ENCODE results near the gene LRRC2. TPM values are rescaled to one million over a fixed set of nuclear protein-coding genes. Genes with fewer than 3 reads are reported as not detected.

The LRRC2 gene
- total and polyA plus RNA-seq, 7 experiments from 2014 or later = 0.10 to 0.48 (median 0.32) TPM; not detected in 2

DNA sequence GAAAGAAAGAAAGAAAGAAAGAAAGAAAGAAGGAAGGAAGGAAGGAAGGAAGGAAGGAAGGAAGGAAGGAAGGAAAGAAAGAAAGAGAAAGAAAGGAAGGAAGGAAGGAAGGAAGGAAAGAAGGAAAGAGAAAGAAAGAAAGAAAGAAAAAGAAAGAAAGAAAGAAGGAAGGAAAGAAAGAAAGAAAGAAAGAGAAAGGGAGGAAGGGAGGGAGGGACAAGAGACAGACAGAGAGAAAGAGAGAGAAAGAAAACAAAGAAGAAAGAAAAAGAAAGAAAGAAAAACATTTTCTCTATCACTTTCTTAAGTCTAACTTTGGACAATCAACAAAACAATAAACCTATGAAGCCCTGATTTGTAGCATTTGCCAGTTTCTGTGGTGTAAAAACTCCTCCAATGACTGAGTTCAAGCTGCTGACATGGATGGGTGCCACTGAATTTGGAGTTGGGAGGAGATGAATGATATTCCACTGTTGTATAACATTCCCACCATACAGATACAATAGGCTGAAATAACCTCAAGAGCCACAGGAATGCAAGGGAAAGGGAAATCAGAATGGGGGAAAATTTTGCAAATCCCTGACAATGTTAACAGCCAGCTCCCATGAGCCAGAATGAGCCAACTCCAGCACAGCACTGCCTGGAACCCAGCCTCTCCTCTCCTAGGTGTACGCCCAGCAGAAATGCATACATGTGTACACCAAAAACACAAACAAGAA lies 83.3 kb downstream of the LRRC2 start:
- H3K36me3 ChIP-seq (ENCODE audit: control insufficient read depth in 2 of 3, insufficient read depth in 3 of 3, low read length in 3 of 3) = no peaks in the 10 kb centered on the region
- ATAC-seq (no peak), DNase-seq (no peak)
- Mint-ChIP-seq H3K36me3 (no peaks in the 10 kb centered on the region), H3K27me3 (peaks cover 0 to 51% (median 8%) of the 10 kb centered on the region in 5 donors), H3K4me3 (no peak overlapping the region), H3K9me3 (no peaks in the 10 kb centered on the region), H3K27ac (no peak overlapping the region), H3K4me1 (peaks cover 0 to 3% (median 0%) of the 10 kb centered on the region in 7 donors)
- POLR2A ChIA-PET = no interaction called here
- no peaks in the 10 kb centered on the region for H3K4me1 ChIP-seq (ENCODE audit: control insufficient read depth in 2 of 2, insufficient read depth in 2 of 2, low read length in 2 of 2)
- no peak overlapping the region for H3K27ac ChIP-seq (ENCODE audit: low read depth, low read length)
- no peak overlapping the region for H3K4me3 ChIP-seq (ENCODE audit: low read length)
- intact Hi-C loops (cut with micrococcal nuclease) = no loop called here
- H3K27me3 ChIP-seq (ENCODE audit: control insufficient read depth in 2 of 2, insufficient read depth in 2 of 2, low read length in 2 of 2) = no peaks in the 10 kb centered on the region
- CTCF ChIA-PET = interaction anchor here (2.2 to 7.6 kb wide), 2 partner anchors 77 to 146 kb away, joined by 8 to 197 read pairs; no protein-coding TSS in a partner anchor
- H3K9me3 ChIP-seq (ENCODE audit: control insufficient read depth in 2 of 3, low read length in 3 of 3) = no peaks in the 10 kb centered on the region

DNA sequence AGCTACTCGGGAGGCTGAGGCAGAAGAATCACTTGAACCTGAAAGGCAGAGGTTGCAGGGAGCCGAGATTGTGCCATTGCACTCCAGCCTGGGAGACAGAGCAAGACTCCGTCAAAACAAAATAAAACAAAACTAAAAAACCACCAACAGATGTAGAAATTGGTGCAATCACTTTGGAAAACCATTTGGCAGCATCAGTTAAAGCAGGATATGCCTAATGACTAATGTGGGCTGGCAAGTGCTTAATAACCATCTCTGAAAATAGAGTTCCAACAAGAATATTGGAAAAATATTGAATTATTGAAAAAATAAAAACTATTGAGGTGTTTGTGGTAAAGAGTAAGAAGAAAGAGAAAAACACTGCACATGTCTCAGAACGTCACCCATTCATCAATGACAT lies 84.5 kb downstream of the LRRC2 start:
- Histone ChIP-seq H3K4me3 (ENCODE audit: low read length) (no peak overlapping the region), H3K4me1 (ENCODE audit: control insufficient read depth in 2 of 2, insufficient read depth in 2 of 2, low read length in 2 of 2) (no peaks in the 10 kb centered on the region), H3K27me3 (ENCODE audit: control insufficient read depth in 2 of 2, insufficient read depth in 2 of 2, low read length in 2 of 2) (peaks cover 0 to 2% of the 10 kb centered on the region in 2 donors), H3K9me3 (ENCODE audit: control insufficient read depth in 2 of 3, low read length in 3 of 3) (no peaks in the 10 kb centered on the region), H3K36me3 (ENCODE audit: control insufficient read depth in 2 of 3, insufficient read depth in 3 of 3, low read length in 3 of 3) (no peaks in the 10 kb centered on the region), H3K27ac (ENCODE audit: low read depth, low read length) (no peak overlapping the region)
- no peaks in the 10 kb centered on the region for H3K36me3 Mint-ChIP-seq
- ChIA-PET CTCF (no interaction called here), POLR2A (interaction anchor here (0.6 kb wide), 1 partner anchor 9 kb away, joined by 9 read pairs; no protein-coding TSS in a partner anchor)
- H3K4me1 Mint-ChIP-seq = peaks cover 0 to 3% (median 0%) of the 10 kb centered on the region in 7 donors
- no peak for ATAC-seq
- intact Hi-C loops (cut with micrococcal nuclease) = no loop called here
- no peak overlapping the region for H3K4me3 Mint-ChIP-seq
- H3K9me3 Mint-ChIP-seq = no peaks in the 10 kb centered on the region
- no peak overlapping the region for H3K27ac Mint-ChIP-seq
- no peak for DNase-seq
- peaks cover 0 to 50% (median 15%) of the 10 kb centered on the region in 5 donors for H3K27me3 Mint-ChIP-seq

DNA sequence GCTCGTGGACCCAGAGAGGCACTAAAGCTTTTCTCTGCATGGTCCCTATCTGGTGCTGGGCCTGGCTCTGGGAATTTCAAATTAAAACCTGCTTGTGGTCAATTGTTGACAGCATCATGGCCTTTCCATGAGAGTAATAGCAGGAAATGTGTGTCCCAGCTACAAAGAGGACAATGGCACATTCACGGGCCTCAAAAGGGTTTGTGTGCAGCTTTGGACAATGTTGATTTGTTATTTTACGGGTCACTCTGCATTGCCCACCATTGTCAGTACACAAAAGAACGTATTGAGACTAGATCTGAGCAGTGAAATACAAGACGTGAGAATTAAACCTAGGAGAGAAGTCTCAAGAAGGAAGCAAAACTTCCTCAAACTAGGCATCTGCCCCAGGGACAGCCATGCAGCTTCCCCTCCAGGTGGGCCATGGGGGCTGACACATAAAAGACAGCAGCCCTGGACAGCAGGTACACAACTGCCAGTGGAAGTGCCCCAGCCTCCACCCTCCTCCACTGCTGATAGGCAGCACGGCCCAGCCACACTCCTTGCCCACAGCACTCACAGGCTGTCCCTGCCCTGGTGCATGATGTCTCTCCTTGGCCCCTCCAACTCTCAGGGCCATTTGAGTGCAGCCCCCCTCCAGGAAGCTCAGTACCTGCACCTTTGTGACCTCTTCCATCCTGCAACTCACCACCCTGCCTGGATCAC lies 85.5 kb downstream of the LRRC2 start:
- ChIA-PET CTCF (no interaction called here), POLR2A (no interaction called here)
- no peak overlapping the region for H3K27ac Mint-ChIP-seq
- Histone ChIP-seq H3K27ac (ENCODE audit: low read depth, low read length) (no peak overlapping the region), H3K36me3 (ENCODE audit: control insufficient read depth in 2 of 3, insufficient read depth in 3 of 3, low read length in 3 of 3) (no peaks in the 10 kb centered on the region), H3K4me3 (ENCODE audit: low read length) (no peak overlapping the region), H3K27me3 (ENCODE audit: control insufficient read depth in 2 of 2, insufficient read depth in 2 of 2, low read length in 2 of 2) (peaks cover 0 to 4% of the 10 kb centered on the region in 2 donors), H3K9me3 (ENCODE audit: control insufficient read depth in 2 of 3, low read length in 3 of 3) (no peaks in the 10 kb centered on the region), H3K4me1 (ENCODE audit: control insufficient read depth in 2 of 2, insufficient read depth in 2 of 2, low read length in 2 of 2) (no peaks in the 10 kb centered on the region)
- H3K4me1 Mint-ChIP-seq = peaks cover 0 to 3% (median 0%) of the 10 kb centered on the region in 7 donors
- H3K36me3 Mint-ChIP-seq = peaks cover 0 to under 1% (median 0%) of the 10 kb centered on the region in 5 donors
- no peak for ATAC-seq
- DNase-seq = no peak
- peaks cover 0 to 45% (median 19%) of the 10 kb centered on the region in 5 donors for H3K27me3 Mint-ChIP-seq
- no peak overlapping the region for H3K4me3 Mint-ChIP-seq
- intact Hi-C loops (cut with micrococcal nuclease) = no loop called here
- peaks cover 0 to 2% (median under 1%) of the 10 kb centered on the region in 11 donors for H3K9me3 Mint-ChIP-seq

DNA sequence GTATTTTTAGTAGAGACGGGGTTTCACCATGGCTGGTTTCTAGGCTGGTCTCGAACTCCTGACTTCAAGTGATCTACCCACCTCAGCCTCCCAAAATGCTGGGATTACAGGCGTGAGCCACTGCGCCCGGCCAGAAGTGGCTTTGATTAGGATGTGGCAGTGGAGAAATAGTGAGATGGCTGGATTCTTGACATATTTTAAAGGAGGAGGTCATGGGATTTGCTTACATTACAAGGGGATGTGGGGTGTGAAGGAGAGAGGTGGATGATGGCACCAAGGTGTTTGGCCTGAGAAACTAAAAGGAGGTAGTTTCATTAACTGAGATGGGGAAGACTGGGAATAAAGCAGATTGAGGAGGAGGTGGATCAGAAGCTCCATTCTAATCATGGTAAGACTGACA lies 86.4 kb downstream of the LRRC2 start:
- no peak for ATAC-seq

DNA sequence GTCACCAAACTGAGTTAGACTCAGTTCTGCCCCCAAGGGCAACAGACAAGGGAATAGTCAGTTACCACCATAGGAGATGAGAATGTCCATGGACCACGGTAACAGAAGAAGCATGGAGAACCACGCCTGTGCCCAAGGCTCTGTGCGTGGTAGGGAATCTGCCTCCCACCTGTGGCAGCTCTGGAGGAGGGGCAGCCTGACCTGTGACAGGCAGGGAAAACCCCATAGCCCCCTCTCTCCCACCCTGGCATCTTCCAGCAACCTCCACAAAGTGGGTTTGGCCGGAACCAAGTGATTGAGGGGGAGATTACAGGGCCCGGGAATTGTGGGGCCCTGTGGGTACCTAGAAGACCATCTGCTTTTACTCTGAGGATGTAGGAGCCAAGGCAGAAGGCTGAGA lies 87.1 kb downstream of the LRRC2 start:
- no peaks in the 10 kb centered on the region for H3K4me1 ChIP-seq (ENCODE audit: control insufficient read depth in 2 of 2, insufficient read depth in 2 of 2, low read length in 2 of 2)
- no peaks in the 10 kb centered on the region for H3K36me3 ChIP-seq (ENCODE audit: control insufficient read depth in 2 of 3, insufficient read depth in 3 of 3, low read length in 3 of 3)
- ChIA-PET CTCF (no interaction called here), POLR2A (no interaction called here)
- Mint-ChIP-seq H3K4me1 (peaks cover 0 to 3% (median 0%) of the 10 kb centered on the region in 7 donors), H3K27me3 (peaks cover 0 to 58% (median 22%) of the 10 kb centered on the region in 5 donors), H3K27ac (no peak overlapping the region), H3K36me3 (peaks cover 0 to 4% (median 1%) of the 10 kb centered on the region in 5 donors), H3K9me3 (peaks cover 0 to 18% (median 14%) of the 10 kb centered on the region in 11 donors), H3K4me3 (no peak overlapping the region)
- ATAC-seq (no peak), DNase-seq (no peak)
- H3K27me3 ChIP-seq (ENCODE audit: control insufficient read depth in 2 of 2, insufficient read depth in 2 of 2, low read length in 2 of 2) = peaks cover 0 to 4% of the 10 kb centered on the region in 2 donors
- H3K9me3 ChIP-seq (ENCODE audit: control insufficient read depth in 2 of 3, low read length in 3 of 3) = no peaks in the 10 kb centered on the region
- H3K27ac ChIP-seq (ENCODE audit: low read depth, low read length) = no peak overlapping the region
- H3K4me3 ChIP-seq (ENCODE audit: low read length) = no peak overlapping the region
- intact Hi-C loops (cut with micrococcal nuclease) = no loop called here

More for the DNA sequence above, 86.4 kb downstream of the LRRC2 start:
- Mint-ChIP-seq H3K4me1 (peaks cover 0 to 3% (median 0%) of the 10 kb centered on the region in 7 donors), H3K9me3 (peaks cover 0 to 12% (median 9%) of the 10 kb centered on the region in 11 donors), H3K27me3 (peaks cover 0 to 54% (median 22%) of the 10 kb centered on the region in 5 donors), H3K4me3 (no peak overlapping the region), H3K27ac (no peak overlapping the region), H3K36me3 (peaks cover 0 to 4% (median 0%) of the 10 kb centered on the region in 5 donors)
- Histone ChIP-seq H3K27ac (ENCODE audit: low read depth, low read length) (no peak overlapping the region), H3K9me3 (ENCODE audit: control insufficient read depth in 2 of 3, low read length in 3 of 3) (no peaks in the 10 kb centered on the region), H3K4me1 (ENCODE audit: control insufficient read depth in 2 of 2, insufficient read depth in 2 of 2, low read length in 2 of 2) (no peaks in the 10 kb centered on the region), H3K4me3 (ENCODE audit: low read length) (no peak overlapping the region), H3K27me3 (ENCODE audit: control insufficient read depth in 2 of 2, insufficient read depth in 2 of 2, low read length in 2 of 2) (peaks cover 0 to 4% of the 10 kb centered on the region in 2 donors), H3K36me3 (ENCODE audit: control insufficient read depth in 2 of 3, insufficient read depth in 3 of 3, low read length in 3 of 3) (no peaks in the 10 kb centered on the region)
- intact Hi-C loops (cut with micrococcal nuclease) = no loop called here
- ChIA-PET CTCF (no interaction called here), POLR2A (no interaction called here)
- no peak for DNase-seq

DNA sequence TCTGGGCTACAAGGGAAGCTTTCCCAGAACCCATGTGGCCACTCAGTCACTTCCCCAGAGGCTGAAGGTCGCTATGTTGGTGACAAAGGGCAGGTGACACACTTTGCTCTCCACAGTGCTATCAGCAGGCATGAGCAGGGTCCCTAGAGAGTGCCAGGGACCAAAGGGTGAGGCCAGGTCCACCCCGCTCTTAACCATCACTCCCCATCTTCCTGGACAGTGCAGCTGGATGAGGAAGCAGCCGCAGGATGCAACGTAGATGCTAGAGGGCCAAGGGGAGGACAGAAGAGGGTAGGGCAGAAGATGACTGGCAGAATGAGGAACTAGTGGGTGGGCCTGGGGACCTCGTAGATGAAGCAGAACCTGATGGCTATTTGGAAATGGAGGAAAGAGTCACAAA lies 87.8 kb downstream of the LRRC2 start:
- Histone ChIP-seq H3K27ac (ENCODE audit: low read depth, low read length) (no peak overlapping the region), H3K9me3 (ENCODE audit: control insufficient read depth in 2 of 3, low read length in 3 of 3) (no peaks in the 10 kb centered on the region), H3K4me3 (ENCODE audit: low read length) (no peak overlapping the region), H3K4me1 (ENCODE audit: control insufficient read depth in 2 of 2, insufficient read depth in 2 of 2, low read length in 2 of 2) (no peaks in the 10 kb centered on the region), H3K36me3 (ENCODE audit: control insufficient read depth in 2 of 3, insufficient read depth in 3 of 3, low read length in 3 of 3) (no peaks in the 10 kb centered on the region), H3K27me3 (ENCODE audit: control insufficient read depth in 2 of 2, insufficient read depth in 2 of 2, low read length in 2 of 2) (peaks cover 0 to 6% of the 10 kb centered on the region in 2 donors)
- Mint-ChIP-seq H3K27me3 (peaks cover 5 to 60% (median 22%) of the 10 kb centered on the region in 5 donors), H3K27ac (no peak overlapping the region), H3K4me3 (no peak overlapping the region), H3K36me3 (peaks cover 0 to 4% (median 1%) of the 10 kb centered on the region in 5 donors), H3K9me3 (peaks cover 0 to 23% (median 14%) of the 10 kb centered on the region in 11 donors), H3K4me1 (peaks cover 0 to 3% (median 0%) of the 10 kb centered on the region in 7 donors)
- ChIA-PET CTCF (no interaction called here), POLR2A (no interaction called here)
- ATAC-seq (peak; percentile 65), DNase-seq (no peak)
- intact Hi-C loops (cut with micrococcal nuclease) = no loop called here
